ES-I3 (cell line): Measurements from ENCODE around the gene MAST4.
"Not testable (repeated sequence)": the region's sequence is repeated elsewhere in the genome, so short reads cannot be mapped to it uniquely, and the experiment has no call there.

Source experiments
- H3K36me3 ChIP-seq: 2 replicates; pipeline ENCODE4 v1.6.1; 2013; ENCODE audit warnings: mild to moderate bottlenecking, low read length, control low read depth, moderate library complexity; ENCODE audit not compliant: insufficient read depth
- H3K4me1 ChIP-seq: 2 replicates; pipeline ENCODE4 v1.6.1; 2013; ENCODE audit warnings: mild to moderate bottlenecking, control low read depth, low read length; ENCODE audit not compliant: insufficient read depth
- H3K9ac ChIP-seq: 2 replicates; pipeline ENCODE4 v1.6.1; 2013; ENCODE audit warnings: low read depth, mild to moderate bottlenecking, low read length, moderate library complexity
- H3K9me3 ChIP-seq: 2 replicates; pipeline ENCODE4 v1.6.1; 2013; ENCODE audit warnings: mild to moderate bottlenecking, low read length, moderate library complexity; ENCODE audit not compliant: control insufficient read depth, insufficient read depth

The MAST4 gene

DNA sequence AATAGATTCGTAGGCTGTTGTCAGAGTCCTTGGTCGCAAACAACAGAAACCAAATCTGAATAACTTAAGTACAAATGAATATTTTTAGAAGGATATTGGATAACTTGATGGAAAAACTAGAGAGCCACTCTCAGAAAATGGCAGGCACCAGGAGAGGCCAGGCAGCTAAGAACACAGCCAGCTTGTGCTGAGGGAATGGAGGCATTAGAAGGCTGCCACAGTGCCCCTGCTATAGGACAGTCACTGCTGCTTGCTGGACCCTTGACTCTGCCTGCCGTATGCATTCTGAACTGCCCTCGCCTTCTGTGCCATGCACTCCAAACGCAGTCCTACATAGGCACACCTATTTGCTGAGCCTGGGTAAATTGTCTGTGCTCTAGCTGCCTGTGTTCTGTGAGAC is 78.6 kb downstream of the MAST4 start:
- H3K9ac ChIP-seq = no peak overlapping the region

DNA sequence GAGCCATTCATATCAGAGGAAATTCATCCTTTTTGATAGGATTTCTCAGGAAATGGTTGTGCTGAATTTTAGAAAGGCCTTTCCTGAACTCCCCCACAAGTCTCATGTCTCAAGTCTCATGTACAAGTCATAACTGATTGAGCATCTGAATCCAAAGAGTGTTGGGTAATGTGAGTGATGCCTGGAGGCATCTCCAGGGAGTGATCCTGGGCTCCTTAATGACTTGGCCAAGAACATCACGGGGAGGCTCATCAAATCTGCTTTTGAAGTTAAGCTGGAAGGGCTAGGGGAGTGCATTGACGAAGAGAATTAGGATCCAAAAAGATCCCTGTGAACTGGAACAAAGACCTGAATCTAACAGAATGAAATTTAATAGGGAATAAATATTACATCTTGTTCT is 79.2 kb downstream of the MAST4 start:
- H3K9me3 ChIP-seq = no peaks in the 10 kb centered on the region
- no peaks in the 10 kb centered on the region for H3K36me3 ChIP-seq
- no peak overlapping the region for H3K9ac ChIP-seq
- H3K4me1 ChIP-seq = peaks cover 7% of the 10 kb centered on the region; the same call in 1 of the 2 replicates

More for the DNA sequence above, 78.6 kb downstream of the MAST4 start:
- H3K36me3 ChIP-seq = no peaks in the 10 kb centered on the region
- peaks cover 1% of the 10 kb centered on the region; the same call in 1 of the 2 replicates for H3K4me1 ChIP-seq
- H3K9me3 ChIP-seq = no peaks in the 10 kb centered on the region

DNA sequence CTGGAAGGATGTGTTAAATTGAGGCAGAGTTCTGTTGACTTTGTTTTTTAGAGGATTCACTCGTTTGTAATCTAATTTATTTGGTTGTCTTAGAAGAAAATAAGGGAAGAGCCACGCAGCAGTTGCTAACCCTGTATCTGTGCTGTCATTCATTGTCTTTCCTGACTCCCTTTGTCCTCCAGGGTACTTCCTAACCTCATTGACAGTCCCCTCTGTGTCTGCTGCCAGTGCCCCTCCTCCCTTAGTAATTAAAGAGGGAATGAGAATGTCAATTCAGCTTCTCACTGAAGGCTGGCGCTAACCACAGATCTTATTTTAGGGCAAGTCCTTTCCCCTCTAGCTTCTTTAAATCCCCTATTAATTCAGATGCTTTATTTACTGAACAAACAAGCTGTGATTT is 84.0 kb downstream of the MAST4 start:
- no peak overlapping the region for H3K9ac ChIP-seq
- H3K4me1 ChIP-seq = peaks cover 14% of the 10 kb centered on the region; the same call in 1 of the 2 replicates
- H3K9me3 ChIP-seq = no peaks in the 10 kb centered on the region
- no peaks in the 10 kb centered on the region for H3K36me3 ChIP-seq

DNA sequence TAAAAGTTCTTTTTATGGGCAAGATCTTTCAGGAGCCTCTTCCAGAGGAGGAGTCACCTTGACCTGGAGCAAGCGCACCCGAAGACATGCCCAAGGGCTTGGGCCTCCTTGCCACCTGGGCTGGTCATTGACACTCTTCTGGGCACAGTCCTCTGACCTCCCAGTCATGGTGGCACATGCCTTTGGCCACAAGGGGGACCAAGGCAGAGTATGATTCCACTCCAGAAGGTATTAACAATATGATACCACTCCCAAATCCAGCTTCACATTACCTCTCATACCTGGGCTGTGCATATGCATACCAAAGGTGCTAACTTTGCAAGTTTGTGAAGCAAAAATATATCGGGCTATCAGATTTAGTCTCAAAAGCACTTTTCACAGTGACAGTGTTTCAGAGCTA is 84.6 kb downstream of the MAST4 start:
- Histone ChIP-seq H3K9me3 (no peaks in the 10 kb centered on the region), H3K36me3 (no peaks in the 10 kb centered on the region), H3K4me1 (peaks cover 14% of the 10 kb centered on the region; the same call in 1 of the 2 replicates), H3K9ac (no peak overlapping the region)

DNA sequence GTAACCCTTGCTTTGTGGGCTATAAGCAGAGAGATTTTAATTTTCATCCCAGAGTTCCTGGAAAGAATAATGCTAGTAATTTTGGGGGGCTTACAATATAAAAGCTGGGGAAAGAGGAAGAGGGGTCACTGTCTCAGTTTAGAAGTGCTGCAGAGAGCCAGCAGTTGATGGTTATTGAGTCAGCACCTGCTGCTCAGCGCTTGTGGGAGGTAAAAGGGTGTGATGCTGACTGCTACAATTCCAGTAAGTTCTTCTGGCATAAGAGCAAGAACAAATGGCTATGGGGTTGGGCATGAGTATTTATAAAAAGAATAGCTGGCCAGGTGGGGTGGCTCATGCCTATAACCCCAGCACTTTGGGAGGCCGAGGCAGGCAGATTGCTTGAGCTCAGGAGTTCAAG is 88.5 kb downstream of the MAST4 start:
- Histone ChIP-seq H3K9ac (no peak overlapping the region), H3K4me1 (peaks cover 14% of the 10 kb centered on the region; the same call in 1 of the 2 replicates), H3K9me3 (no peaks in the 10 kb centered on the region), H3K36me3 (no peaks in the 10 kb centered on the region)

DNA sequence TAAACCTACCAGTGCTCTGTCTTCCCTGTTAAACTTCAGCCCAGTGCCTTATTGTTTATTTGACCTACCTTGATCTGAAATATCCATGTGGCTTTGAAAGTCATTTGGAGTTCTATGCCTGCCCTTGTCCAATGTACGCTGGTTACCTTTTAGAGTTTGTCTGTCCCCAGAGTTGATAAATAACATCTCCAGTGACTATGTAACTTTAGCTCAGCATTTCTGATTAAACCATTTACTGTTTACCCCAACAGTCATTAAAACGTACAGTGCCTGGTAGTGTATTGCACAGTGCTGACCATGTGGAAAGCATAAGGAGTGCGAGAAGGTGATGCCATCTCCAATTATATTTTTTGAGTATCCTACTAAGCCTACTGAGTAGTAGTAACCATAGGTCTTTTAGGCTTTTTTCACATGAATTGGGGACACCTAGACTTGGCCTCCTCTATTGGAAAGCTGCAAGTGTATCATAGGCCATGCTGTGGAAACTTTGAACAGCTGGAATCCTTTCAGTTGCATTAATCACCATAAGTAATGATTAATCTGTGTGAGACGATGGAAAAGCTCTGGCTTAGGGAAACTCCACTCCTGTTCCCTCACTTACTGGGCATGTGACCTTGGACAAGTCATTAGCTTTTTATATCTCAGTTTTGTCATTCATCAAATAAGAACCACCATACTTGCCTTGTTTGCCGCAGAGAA is 93.5 kb downstream of the MAST4 start:
- Histone ChIP-seq H3K4me1 (no peaks in the 10 kb centered on the region), H3K9ac (no peak overlapping the region), H3K9me3 (no peaks in the 10 kb centered on the region)

DNA sequence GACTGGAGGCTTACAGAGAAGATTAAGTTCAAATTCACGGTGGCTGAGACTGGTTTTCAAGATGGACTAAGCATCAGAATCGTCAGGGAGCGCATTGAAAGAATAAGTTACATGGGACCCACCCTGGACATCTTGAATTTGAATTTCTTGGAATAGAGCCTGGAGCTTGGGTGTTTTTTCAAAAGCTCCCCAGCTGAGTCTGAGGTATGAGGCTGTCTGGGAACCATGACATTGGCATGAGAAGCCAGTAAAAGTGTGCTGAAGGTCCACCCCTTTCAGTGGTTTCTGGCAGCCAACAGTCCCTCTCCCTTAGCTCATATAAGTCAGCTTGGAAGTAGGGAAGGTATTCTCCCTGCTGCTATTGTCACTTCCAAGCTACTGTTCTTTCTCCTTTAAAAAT is 97.8 kb downstream of the MAST4 start:
- Histone ChIP-seq H3K9me3 (no peaks in the 10 kb centered on the region; the same call in 1 of the 2 replicates), H3K4me1 (no peaks in the 10 kb centered on the region), H3K9ac (no peak overlapping the region), H3K36me3 (no peaks in the 10 kb centered on the region)

More for the DNA sequence above, 93.5 kb downstream of the MAST4 start:
- no peaks in the 10 kb centered on the region for H3K36me3 ChIP-seq

DNA sequence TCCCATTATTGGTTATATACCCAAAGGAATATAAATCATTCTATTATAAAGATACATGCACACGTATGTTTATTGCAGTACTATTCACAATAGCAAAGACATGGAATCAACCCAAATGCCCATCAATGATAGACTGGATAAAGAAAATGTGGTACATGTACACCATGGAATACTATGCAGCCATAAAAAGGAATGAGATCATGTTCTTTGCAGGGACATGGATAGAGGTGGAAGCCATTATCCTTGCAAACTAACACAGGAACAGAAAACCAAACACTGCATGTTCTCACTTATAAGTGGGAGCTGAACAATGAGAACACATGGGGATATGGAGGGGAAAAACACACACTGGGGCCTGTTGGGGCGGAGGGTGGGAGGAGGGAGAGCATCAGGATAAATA is 99.6 kb downstream of the MAST4 start:
- H3K4me1 ChIP-seq, H3K36me3 ChIP-seq, H3K9me3 ChIP-seq, H3K9ac ChIP-seq: not testable (repeated sequence)

DNA sequence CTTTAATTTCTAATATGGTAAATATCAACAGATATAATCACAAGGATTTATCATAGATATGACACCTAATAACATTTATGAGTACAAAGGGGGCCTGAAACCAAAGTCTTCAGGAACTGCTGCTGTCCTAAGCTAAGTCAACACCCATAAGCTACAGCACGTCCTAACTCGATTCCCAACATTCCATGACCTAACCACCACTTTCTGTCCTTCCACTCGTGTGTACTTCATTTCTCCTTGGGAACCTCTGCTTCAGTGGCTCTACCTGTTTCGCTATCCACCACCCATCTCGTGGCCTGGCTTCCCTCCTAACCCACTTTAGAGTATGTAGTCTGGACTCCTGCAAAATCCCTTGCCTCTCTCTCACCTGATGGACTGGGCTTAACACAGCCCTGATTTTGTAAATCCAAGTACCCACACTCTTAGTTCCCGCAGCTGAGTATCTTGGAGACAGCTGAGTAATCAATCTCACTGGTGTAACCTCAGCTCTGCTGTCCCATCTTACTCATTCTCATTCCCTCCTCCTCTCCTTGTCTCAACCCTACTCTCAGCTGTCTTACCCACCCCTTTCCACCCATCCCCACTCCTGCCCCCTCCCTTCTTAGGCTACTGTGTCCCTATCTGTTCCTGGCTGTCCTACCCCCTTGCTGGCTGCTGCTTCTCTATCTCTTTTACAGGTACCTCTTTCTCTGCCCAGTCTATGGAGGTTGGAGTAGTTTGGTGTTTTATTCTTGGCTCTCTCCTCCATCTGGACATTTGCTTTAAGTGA is 101.8 kb downstream of the MAST4 start:
- no peaks in the 10 kb centered on the region for H3K36me3 ChIP-seq
- H3K4me1 ChIP-seq = no peaks in the 10 kb centered on the region
- H3K9ac ChIP-seq = no peak overlapping the region
- no peaks in the 10 kb centered on the region; the same call in 1 of the 2 replicates for H3K9me3 ChIP-seq

DNA sequence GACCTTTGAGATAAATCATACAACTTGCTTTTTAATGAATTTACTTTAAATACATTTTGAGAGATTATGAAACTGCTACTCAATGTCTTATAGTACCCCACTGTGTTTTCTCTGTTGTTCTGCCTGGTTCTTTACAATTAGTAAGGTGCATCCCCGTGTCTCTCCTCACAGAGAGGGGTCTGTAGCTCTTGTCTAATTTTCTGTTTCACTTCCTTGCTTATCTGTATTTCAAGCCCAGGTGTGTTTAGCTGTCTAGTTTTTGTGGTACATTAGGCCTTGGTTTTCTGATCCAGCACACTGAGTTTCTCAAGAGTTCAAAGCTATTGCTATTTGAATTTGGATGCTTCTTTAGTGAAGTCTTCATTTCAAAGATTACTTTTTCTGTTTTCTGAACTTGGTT is 105.1 kb downstream of the MAST4 start:
- no peaks in the 10 kb centered on the region for H3K9me3 ChIP-seq
- H3K4me1 ChIP-seq = peaks cover 4% of the 10 kb centered on the region; the same call in 1 of the 2 replicates

DNA sequence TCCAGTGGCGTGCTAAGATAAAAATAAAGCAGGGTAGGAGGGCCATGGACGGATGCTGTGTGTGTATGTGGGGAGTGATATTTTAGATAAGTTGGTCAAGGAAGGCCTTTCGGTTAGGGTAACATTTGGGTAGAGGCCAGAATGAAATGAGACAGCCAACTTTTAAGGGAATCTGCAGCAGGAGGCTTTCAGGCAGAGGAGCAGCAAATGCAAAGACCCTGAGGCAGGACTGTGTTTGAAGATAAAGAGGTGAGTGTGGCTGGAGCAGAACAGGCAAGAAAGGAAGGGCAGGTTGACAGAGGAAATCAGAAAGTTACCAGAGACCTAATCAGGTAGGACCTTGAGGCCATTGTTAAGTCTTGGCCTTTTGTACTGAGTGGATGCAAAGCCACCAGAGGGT is 106.2 kb downstream of the MAST4 start:
- Histone ChIP-seq H3K9me3 (no peaks in the 10 kb centered on the region), H3K36me3 (no peaks in the 10 kb centered on the region), H3K9ac (no peak overlapping the region), H3K4me1 (peaks cover 4% of the 10 kb centered on the region; the same call in 1 of the 2 replicates)

More for the DNA sequence above, 105.1 kb downstream of the MAST4 start:
- no peaks in the 10 kb centered on the region for H3K36me3 ChIP-seq
- no peak overlapping the region for H3K9ac ChIP-seq

DNA sequence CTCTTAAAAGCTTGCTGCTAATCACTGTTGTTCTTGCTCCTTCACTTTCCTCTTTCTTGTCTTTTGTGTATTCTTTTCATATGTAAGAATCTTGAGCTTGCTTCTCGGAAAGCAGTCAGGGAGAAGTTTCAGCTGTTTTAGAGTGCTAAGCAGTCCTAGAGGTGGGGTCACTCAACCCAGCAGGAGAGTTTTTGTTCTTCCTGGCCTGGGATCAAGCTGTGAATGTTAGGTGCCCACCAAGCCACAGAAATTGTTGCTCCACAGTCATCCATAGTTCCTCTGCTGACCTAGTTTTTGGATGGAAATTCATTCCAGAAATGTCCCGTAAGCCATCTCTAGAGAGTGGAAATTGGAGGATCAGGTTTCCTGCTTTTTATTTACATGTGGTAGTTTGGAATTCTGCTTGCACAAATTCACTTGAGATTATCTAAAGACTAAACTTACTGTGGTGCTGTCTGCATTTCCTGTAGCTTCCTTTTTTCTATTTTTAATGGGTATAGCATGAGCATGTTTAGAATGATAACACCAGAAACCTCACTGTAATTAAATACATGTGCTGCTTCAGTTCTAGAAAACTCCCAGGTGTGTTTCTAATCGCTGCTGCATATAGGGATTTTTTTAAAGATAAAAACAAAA is 108.7 kb downstream of the MAST4 start:
- Histone ChIP-seq H3K4me1 (peaks cover 4% of the 10 kb centered on the region; the same call in 1 of the 2 replicates), H3K9me3 (no peaks in the 10 kb centered on the region), H3K9ac (no peak overlapping the region), H3K36me3 (no peaks in the 10 kb centered on the region)

DNA sequence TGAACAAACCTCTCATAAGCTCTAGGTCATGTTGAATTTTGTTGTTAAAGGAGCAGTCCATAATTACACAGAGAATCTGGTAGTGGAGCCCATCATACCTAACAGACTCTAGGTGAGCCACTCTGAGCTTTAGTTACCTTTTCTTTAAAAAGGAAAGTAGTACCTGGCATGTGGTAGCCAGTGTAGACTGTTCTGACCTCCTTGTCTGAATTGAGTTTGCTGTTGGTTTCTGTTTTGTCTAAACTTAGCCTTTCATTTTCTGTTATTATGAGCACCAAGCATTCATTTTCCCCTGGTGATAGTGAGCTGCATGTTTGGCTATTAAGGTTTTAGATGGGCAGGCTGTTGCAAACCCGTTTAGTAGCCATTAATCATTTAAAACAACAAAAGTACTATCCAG is 112.2 kb downstream of the MAST4 start:
- Histone ChIP-seq H3K36me3 (no peaks in the 10 kb centered on the region), H3K9ac (no peak overlapping the region), H3K9me3 (0 out of 2 replicates have a peak, but pooled peaks cover 4% of the 10 kb centered on the region), H3K4me1 (peaks cover 4% of the 10 kb centered on the region; the same call in 1 of the 2 replicates)

DNA sequence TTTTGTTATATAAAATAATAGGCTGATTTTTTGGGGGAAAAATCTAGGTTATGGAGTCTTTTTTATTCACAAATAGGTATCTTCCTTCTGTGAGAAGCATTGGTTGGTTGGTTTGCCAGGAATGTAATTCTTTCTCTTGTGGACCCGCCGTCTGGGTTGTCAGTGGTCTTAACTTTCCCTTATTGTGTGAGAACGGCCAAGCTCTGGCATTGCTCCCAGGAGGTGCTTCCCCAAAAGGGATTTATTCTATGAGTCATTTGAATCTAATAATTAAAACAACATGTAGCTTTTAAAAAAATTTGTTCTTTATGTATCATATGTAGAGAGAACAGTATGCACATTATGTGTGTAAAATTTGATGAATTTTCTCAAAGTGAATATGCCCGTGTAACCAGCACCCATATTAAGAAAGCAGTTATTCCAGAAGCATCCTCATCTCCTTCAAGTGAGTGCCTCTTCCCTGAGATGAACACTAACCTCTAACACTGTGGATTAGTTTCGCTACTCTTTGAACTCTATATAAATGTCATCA is 114.4 kb downstream of the MAST4 start:
- Histone ChIP-seq H3K36me3 (no peaks in the 10 kb centered on the region), H3K4me1 (peaks cover 5% of the 10 kb centered on the region; the same call in 1 of the 2 replicates), H3K9me3 (0 out of 2 replicates have a peak, but pooled peaks cover 4% of the 10 kb centered on the region), H3K9ac (no peak overlapping the region)
